Measurements from ENCODE around the gene TBC1D3B. TPM values are rescaled to one million over a fixed set of nuclear protein-coding genes. Genes with fewer than 3 reads are reported as not detected.

Gene TBC1D3B
- total and polyA plus RNA-seq, 2 of the 13 experiments (the other 11 are each of a cell fraction or from before 2014, with no cell fraction given) = 1.1 to 1.8 TPM

GRCh38 chr17:36183001-36183971 is 6.8 kb upstream of the TBC1D3B start:
- Histone ChIP-seq H3K79me2 (ENCODE audit: insufficient read depth, low read length) (no peaks in the 10 kb centered on the region), H3K4me1 (ENCODE audit: insufficient read depth, low read length) (0 out of 2 replicates have a peak, but pooled peaks cover under 1% of the 10 kb centered on the region), H3K4me3 (replicated peaks in 1 of 3; ENCODE audit: insufficient read depth in 1 of 3, low read depth in 2 of 3, low read length in 3 of 3) (peak overlapping the region; percentile 53 to 68 (median 54); a peak in 4 of 6 replicates), H2AFZ (ENCODE audit: low read length) (no peak overlapping the region), H3K27ac (ENCODE audit: extremely low read length, insufficient read depth, low read length) (no peak overlapping the region), H4K20me1 (ENCODE audit: insufficient read depth, low read length) (no peaks in the 10 kb centered on the region), H3K4me2 (ENCODE audit: low read depth, low read length) (peak overlapping the region; percentile 61), H3K36me3 (replicated peaks in 1 of 2; ENCODE audit: control insufficient read depth in 1 of 2, insufficient read depth in 2 of 2, low read length in 2 of 2) (no peaks in the 10 kb centered on the region), H3K27me3 (ENCODE audit: control insufficient read depth in 1 of 2, insufficient read depth in 2 of 2, low read length in 2 of 2) (peaks cover 22 to 48% of the 10 kb centered on the region in 2 experiments), H3K9me3 (ENCODE audit: low read length) (no peaks in the 10 kb centered on the region), H3K9ac (ENCODE audit: insufficient read depth, low read depth, low read length) (no peak overlapping the region)
- in situ Hi-C loops (cut with HindIII; ENCODE audit: extremely low pct_ligation_motif_present, low pct_unique_long_range_greater_than_20kb) = no loop called here
- POLR2A ChIA-PET = no interaction called here
- ATAC-seq = peak; percentile 91
- BruUV-seq (replicated peaks) = no TSS peak
- CTCF ChIA-PET (ENCODE audit: low intra/inter-chr PET ratio, low total read pairs) = no interaction called here
- no peak for FAIRE-seq
- DNase-seq (ENCODE audit: low spot score) = peak; percentile 37
- intact Hi-C loops (cut with micrococcal nuclease; ENCODE audit: unreplicated experiment) = no loop called here
- 7% methylated on average over 59 of the region's 76 CpGs for WGBS (ENCODE audit: low lambda C conversion rate)
- TF ChIP-seq ZNF333 (CRISPR knock-in tag; IDR thresholded peaks at IDR 0.05; ENCODE audit: borderline replicate concordance) (peak; percentile 43; the same call in 1 of the 2 replicates), GABPB1 (CRISPR knock-in tag; IDR thresholded peaks at IDR 0.05) (no peak; the same call in 1 of the 2 replicates), SRSF1 (optimal IDR thresholded peaks at IDR 0.05; ENCODE audit: low read depth, low read length) (peak; percentile 18), NFYC (CRISPR knock-in tag; IDR thresholded peaks at IDR 0.05) (no peak), ELF4 (CRISPR knock-in tag; IDR thresholded peaks at IDR 0.05; ENCODE audit: borderline replicate concordance) (no peak), ELF3 (CRISPR knock-in tag; IDR thresholded peaks at IDR 0.05) (no peak), CENPX (CRISPR knock-in tag; IDR thresholded peaks at IDR 0.05) (no peak), TRAFD1 (CRISPR knock-in tag; IDR thresholded peaks at IDR 0.05; ENCODE audit: borderline replicate concordance) (no peak), SAFB2 (CRISPR knock-in tag; IDR thresholded peaks at IDR 0.05; ENCODE audit: borderline replicate concordance, low read depth) (no peak), ZNF512B (CRISPR knock-in tag; IDR thresholded peaks at IDR 0.05; ENCODE audit: borderline replicate concordance) (no peak), TOPORS (CRISPR knock-in tag; IDR thresholded peaks at IDR 0.05) (no peak), PLSCR1 (CRISPR knock-in tag; IDR thresholded peaks at IDR 0.05; ENCODE audit: borderline replicate concordance) (no peak), ZKSCAN1 (IDR thresholded peaks at IDR 0.05; ENCODE audit: low read length) (no peak), PHF8 (CRISPR knock-in tag; IDR thresholded peaks at IDR 0.05) (peak; percentile 6; the same call in 1 of the 2 replicates), SIN3B (IDR thresholded peaks at IDR 0.05; ENCODE audit: low read length) (no peak), HOMEZ (CRISPR knock-in tag; IDR thresholded peaks at IDR 0.05; ENCODE audit: low read depth) (no peak), ISL2 (CRISPR knock-in tag; IDR thresholded peaks at IDR 0.05) (no peak)
